ENCODE results near the gene RNF7.

DNA sequence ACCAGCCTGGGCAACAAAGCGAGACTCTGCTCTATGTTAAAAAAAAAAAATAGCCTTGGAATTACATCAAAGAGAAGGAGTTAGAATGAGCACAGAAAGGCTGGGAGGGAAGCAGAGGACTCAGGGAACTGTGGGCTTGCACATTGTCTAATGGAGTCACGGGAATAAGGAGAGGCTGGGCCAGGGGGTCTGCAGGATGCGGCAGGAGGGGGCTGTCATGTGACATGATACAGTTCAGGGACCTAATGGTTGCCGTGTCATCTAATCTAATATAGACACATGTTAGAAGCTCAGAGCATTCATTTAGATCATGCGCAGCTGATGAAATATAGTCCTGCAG lies 57.6 kb downstream of the RNF7 start:
- TF ChIP-seq POLR2A (IDR thresholded peaks at IDR 0.05; ENCODE audit: low read length) (no peak), GATA1 (IDR thresholded peaks at IDR 0.05; ENCODE audit: low read depth, low read length) (no peak)

Data from erythroblast (primary cell).